Right lobe of liver (tissue), 6 donors: Measurements from ENCODE around the gene PTK6. TPM values are rescaled to one million over a fixed set of nuclear protein-coding genes. Genes with fewer than 3 reads are reported as not detected.
"Not testable (repeated sequence)": the region's sequence is repeated elsewhere in the genome, so short reads cannot be mapped to it uniquely, and the experiment has no call there.

Experiments
- ATAC-seq, 4 donors: fragments of 200-7000 bp; cut with Tn5 transposase; one replicate each; pipeline ENCODE4 v1.9.1; 2020; ENCODE audit warnings: mild to moderate bottlenecking in 4 of 4, moderate library complexity in 4 of 4
- DNase-seq, 3 donors: peaks; one replicate each; pipeline ENCODE4 v3.0.0-alpha.2; 2020
- H3K27ac ChIP-seq, 3 donors: fragments of 200-600 bp; one replicate each; pipeline ENCODE4 v1.8.0; 2022
- H3K27me3 ChIP-seq, 2 donors: fragments of 200-600 bp; one replicate each; pipeline ENCODE4 v1.8.0; 2022
- H3K36me3 ChIP-seq, 4 donors: fragments of 200-600 bp; sonication (generic) in 1 of 4; one replicate each; pipeline versions ENCODE4 v1.5.1 to v1.8.0; 2017 to 2022; ENCODE audit warnings: control low read depth in 1 of 4
- H3K4me1 ChIP-seq, 4 donors: fragments of 200-600 bp; sonication (generic) in 1 of 4; one replicate each; pipeline versions ENCODE4 v1.5.1 to v1.8.0; 2017 to 2022; ENCODE audit warnings: control low read depth in 1 of 4
- H3K4me3 ChIP-seq, 3 donors: fragments of 200-600 bp; one replicate each; pipeline ENCODE4 v1.8.0; 2022
- H3K9me3 ChIP-seq, 4 donors: fragments of 200-600 bp; sonication (generic) in 1 of 4; one replicate each; pipeline versions ENCODE4 v1.5.1 to v1.8.0; 2017 to 2022; ENCODE audit warnings: control low read depth in 1 of 4
- CTCF ChIP-seq, 4 donors: fragments of 200-600 bp in 3 of 4; fragments of 450-650 bp in 1 of 4; IDR thresholded peaks; one replicate each; pipeline versions ENCODE4 v1.5.1 to v1.8.0; 2016 to 2022; ENCODE audit warnings: antibody characterized with exemption in 4 of 4, mild to moderate bottlenecking in 2 of 4
- POLR2A ChIP-seq: fragments of 450-650 bp; IDR thresholded peaks from one replicate; pipeline ENCODE4 v1.6.1; 2017; ENCODE audit warnings: antibody characterized with exemption, mild to moderate bottlenecking
- WGBS: methylation state at CpG from one replicate; pipeline ENCODE4 v1.1.6; 2018; ENCODE audit warnings: low coverage, low lambda C conversion rate; ENCODE audit not compliant: insufficient coverage; ENCODE audit errors: missing lambda C conversion rate; 5-methylcytosine and 5-hydroxymethylcytosine counted together
- intact Hi-C, 2 donors: fragments of 100-400 bp; cut with DNase I; formaldehyde crosslinking; loops; one replicate each; pipeline versions ENCODE4 v1.11.2 to v1.14.1; 2022
- total RNA-seq, 6 experiments: library from RNA; depleted of rRNA in 2 of 6; stranded (reverse); fragments of >200 nt in 2 of 6; fragmentation: NEBNext Ultra II Directional in 3 of 6; extraction: Animal tissue kit (Norgen Biotek cat#: 25700) in 3 of 6; gene quantifications; one replicate each; pipeline versions ENCODE4 v1.1.0 to v1.2.4, GENCODE V29; 2016 to 2023
- donor health status: DM: no; HTN: yes; CAD: no.
- donor health status: DM: no; HTN: no; CAD: no.
- donor health status: DM: no; HTN: no; CAD: no.
- donor health status: DM: no; HTN: yes; CAD: no.
- donor health status: DM: no; HTN: yes; CAD: no.

The PTK6 gene
- total RNA-seq, 6 experiments from 2014 or later: 0.78 to 11.0 (median 3.6) TPM

GRCh38 chr20:63572071-63572787 is 35.1 kb upstream of the PTK6 start:
- Histone ChIP-seq H3K36me3 (no peaks in the 10 kb centered on the region), H3K27me3 (no peaks in the 10 kb centered on the region), H3K4me3 (no peak overlapping the region), H3K9me3 (no peaks in the 10 kb centered on the region), H3K27ac (no peak overlapping the region), H3K4me1 (no peaks in the 10 kb centered on the region)
- TF ChIP-seq POLR2A (no peak), CTCF (IDR thresholded peaks at IDR 0.05) (no peak)
- WGBS: 100% methylated on average over 2 of the region's 48 CpGs
- intact Hi-C loops: no loop called here
- ATAC-seq (no peak), DNase-seq (no peak)

GRCh38 chr20:63571087-63571478 is 33.9 kb upstream of the PTK6 start:
- H3K27ac ChIP-seq, H3K27me3 ChIP-seq, H3K36me3 ChIP-seq, ATAC-seq, H3K4me1 ChIP-seq, H3K4me3 ChIP-seq, H3K9me3 ChIP-seq, DNase-seq, intact Hi-C loops: not testable (repeated sequence)
- 33% methylated on average over 3 of the region's 11 CpGs for WGBS

GRCh38 chr20:63570281-63571086 is 33.3 kb upstream of the PTK6 start:
- no peaks in the 10 kb centered on the region for H3K9me3 ChIP-seq
- peaks cover 0 to 1% (median 0%) of the 10 kb centered on the region in 4 donors for H3K36me3 ChIP-seq
- WGBS: no CpG with 5 or more reads among the region's 28 CpGs
- H3K27me3 ChIP-seq: no peaks in the 10 kb centered on the region
- no peak overlapping the region for H3K27ac ChIP-seq
- no peak for DNase-seq
- H3K4me1 ChIP-seq: no peaks in the 10 kb centered on the region
- no peak overlapping the region for H3K4me3 ChIP-seq
- TF ChIP-seq CTCF (IDR thresholded peaks at IDR 0.05): no peak
- no peak for TF ChIP-seq POLR2A
- intact Hi-C loops: no loop called here
- no peak for ATAC-seq

- no peak overlapping the region for H3K4me3 ChIP-seq
- H3K27me3 ChIP-seq: no peaks in the 10 kb centered on the region
- no peak overlapping the region for H3K27ac ChIP-seq
- 80% methylated on average over 1 of the region's 46 CpGs for WGBS
- H3K4me1 ChIP-seq: no peaks in the 10 kb centered on the region
- no peak for ATAC-seq
- H3K36me3 ChIP-seq: peaks cover 0 to 10% (median 0%) of the 10 kb centered on the region in 4 donors
- no peaks in the 10 kb centered on the region for H3K9me3 ChIP-seq
- no peak for DNase-seq
- TF ChIP-seq CTCF (IDR thresholded peaks at IDR 0.05) (no peak), POLR2A (no peak)
- intact Hi-C loops: no loop called here
Observed at GRCh38 chr20:63568986-63569949, 32.1 kb upstream of the PTK6 start.
